Esophagus squamous epithelium (tissue), 4 donors: ENCODE measurements around the gene TMEM184B.

Experiments
- CTCF ChIP-seq, 6 experiments: fragments of 450-650 bp in 4 of 6; fragments of 200-600 bp in 2 of 6; sonication (generic) in 2 of 6; IDR thresholded peaks; one replicate each; pipeline ENCODE4 v1.5.1; 2016 to 2019; ENCODE audit warnings: antibody characterized with exemption in 6 of 6, mild to moderate bottlenecking in 4 of 6, moderate library complexity in 4 of 6
- POLR2A ChIP-seq, 4 donors: fragments of 450-650 bp; IDR thresholded peaks; one replicate each; pipeline ENCODE4 v1.6.1; 2017; ENCODE audit warnings: antibody characterized with exemption in 4 of 4, mild to moderate bottlenecking in 4 of 4, moderate library complexity in 3 of 4

DNA sequence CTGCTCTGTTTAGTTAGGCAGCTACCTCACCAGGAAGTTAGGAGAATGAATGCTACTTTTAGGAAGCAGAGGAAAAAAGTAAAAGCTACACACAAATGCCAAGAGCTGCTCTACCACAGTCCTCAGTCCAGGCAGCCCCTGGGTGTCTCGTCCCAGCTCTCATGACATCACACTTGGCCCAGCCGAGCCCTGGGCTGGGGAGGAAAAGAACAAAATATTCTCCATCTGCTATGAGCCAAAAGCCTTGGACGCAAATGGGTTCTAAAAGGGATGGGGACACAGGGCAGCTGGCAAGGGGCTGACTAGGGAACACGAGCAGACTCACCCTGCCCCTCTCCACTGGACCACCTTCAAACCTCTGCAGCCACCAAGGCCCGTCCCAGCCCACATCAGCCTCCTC is 26.1 kb downstream of the TMEM184B start:
- no peak for TF ChIP-seq CTCF (IDR thresholded peaks at IDR 0.05)
- no peak for TF ChIP-seq POLR2A (IDR thresholded peaks at IDR 0.05)
